ENCODE data around the gene R3HCC1L.
"Not testable (repeated sequence)": the region's sequence is repeated elsewhere in the genome, so short reads cannot be mapped to it uniquely, and the experiment has no call there.

R3HCC1L gene

GRCh38 chr10:98133075-98133752 lies 1.2 kb upstream of the R3HCC1L start:
- not testable (repeated sequence) for DNase-seq

DNA sequence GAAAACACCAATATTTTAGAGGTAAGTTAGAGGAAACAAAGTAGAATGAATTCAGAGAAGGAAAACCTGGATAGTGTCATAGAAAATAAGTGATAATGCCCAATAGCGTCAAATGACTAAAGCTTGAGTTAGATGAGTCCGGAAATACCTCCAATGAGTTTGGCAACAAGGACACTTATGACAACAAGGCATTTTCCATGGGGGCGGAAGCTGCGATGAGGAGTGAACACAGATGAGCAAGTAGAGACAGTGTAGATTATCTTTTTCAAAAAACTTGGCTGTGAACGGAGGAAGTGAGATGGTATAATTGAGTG lies 383 bp upstream of the R3HCC1L start:
- DNase-seq = no peak

DNA sequence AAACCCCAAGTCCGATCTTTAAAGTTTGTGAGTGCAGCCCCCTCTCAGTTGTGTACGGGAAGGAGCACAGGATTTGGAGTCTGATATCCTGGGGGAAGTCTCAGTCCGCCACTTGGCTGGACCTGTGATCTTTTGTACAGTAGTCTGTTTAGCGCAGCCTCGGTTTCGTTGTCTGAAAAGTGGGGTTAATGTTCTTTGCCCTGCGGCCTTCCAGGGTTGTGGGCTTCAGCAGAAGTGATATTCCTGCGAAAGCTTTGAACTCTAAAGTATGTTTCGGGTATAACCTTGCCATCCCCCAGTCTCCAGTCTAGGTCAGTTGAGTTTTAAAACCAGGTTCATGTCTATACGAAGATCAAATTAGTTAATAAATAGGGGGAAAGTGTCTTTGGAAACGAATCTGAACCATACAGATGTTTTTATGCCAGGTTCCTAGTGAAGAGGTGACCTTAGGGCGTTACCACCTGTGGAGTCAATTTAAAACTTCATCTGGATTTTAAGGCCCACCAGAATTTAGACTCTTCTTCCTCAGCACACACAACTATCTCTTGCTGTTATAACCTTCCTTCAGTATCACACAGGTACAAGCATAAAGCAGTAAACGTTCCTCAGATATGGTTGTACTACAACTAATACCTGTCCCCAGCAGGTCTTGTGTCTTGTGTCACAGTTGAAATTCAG lies 904 bp downstream of the R3HCC1L start:
- DNase-seq = no peak

- DNase-seq = not testable (repeated sequence)
These were observed 2.3 kb downstream of the R3HCC1L start for GRCh38 chr10:98136775-98137174.

GRCh38 chr10:98138031-98138430 lies 3.6 kb downstream of the R3HCC1L start:
- DNase-seq = no peak

DNA sequence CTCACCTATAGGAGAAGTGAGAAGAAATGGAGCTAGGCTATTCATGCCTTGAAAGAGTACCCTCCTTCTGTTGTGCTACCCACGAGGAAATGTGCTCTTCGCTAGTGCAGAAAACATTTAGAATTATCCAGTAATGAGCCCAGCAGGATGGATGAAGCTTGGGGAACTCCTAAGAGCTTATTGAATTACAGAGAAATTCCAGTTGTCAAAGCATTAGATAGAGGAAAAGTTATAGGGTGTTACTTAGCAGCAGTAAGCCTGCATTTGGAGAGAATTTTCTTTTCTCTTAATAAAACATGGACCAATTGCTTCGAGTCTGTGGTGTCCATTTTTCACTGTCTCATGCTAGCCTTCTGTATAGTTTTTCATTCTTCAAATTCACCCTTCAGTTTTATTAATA lies 5.0 kb downstream of the R3HCC1L start:
- no peak for DNase-seq

DNA sequence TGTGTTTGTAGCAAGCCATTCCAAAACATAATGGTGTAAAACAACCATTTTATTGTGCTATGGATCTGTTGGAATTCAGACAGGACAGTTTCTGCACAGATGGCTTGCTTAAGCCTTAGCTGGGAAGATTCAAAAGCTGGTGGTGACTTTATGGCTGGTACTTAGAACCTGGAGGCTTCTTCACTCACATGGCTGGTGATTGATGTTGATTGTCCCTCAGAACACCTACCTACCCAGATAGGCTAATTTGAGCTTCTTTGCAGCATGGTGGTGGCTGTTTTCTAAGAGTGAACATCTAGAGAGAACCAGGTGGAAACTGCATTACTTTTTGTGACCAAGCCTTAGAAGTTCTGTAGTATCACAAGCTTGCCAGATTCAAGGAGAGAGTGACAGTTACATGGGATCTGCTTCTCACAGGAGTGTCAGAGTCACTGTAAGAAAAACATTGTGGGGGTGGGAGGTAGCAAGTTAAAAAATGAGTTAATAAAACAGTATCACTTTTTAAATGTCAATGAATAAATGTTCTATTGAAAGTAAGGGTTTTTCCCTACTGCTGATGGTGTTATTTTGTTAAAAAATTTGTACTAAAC lies 7.1 kb downstream of the R3HCC1L start:
- DNase-seq = no peak

DNA sequence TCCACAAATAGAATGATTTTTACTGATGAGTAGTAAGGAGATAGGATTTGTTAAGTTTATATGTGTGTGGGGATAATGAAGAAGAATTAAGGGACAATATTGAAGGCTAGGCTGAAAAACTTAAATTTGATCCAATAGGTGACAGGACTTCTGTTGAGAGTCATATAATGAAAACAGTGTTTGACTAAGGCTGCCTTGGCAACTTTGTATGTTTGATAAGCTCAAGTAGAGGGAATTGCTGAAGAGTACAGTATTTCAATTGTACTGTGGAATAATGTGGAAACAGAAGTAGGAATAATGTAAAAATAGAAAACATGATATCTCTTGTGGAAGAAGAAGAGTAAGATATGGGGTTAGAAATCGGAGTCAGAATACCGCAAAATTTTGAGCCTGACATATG lies 10.5 kb downstream of the R3HCC1L start:
- no peak for DNase-seq

GRCh38 chr10:98149858-98150257 lies 15.4 kb downstream of the R3HCC1L start:
- no peak for DNase-seq

- no peak for DNase-seq
These were observed 16.1 kb downstream of the R3HCC1L start for GRCh38 chr10:98150544-98150943.

DNA sequence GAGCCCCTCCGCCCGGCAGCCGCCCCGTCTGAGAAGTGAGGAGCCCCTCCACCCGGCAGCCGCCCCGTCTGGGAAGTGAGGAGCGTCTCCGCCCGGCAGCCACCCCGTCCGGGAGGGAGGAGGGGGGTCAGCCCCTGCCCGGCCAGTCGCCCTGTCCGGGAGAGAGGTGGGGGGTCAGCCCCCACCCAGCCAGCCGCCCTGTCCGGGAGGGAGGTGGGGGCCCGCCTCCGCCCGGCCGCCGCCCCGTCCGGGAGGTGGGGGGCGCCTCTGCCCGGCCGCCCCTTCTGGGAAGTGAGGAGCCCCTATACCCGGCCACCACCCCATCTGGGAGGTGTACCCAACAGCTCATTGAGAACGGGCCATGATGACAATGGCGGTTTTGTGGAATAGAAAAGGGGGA lies 18.3 kb downstream of the R3HCC1L start:
- not testable (repeated sequence) for DNase-seq

DNA sequence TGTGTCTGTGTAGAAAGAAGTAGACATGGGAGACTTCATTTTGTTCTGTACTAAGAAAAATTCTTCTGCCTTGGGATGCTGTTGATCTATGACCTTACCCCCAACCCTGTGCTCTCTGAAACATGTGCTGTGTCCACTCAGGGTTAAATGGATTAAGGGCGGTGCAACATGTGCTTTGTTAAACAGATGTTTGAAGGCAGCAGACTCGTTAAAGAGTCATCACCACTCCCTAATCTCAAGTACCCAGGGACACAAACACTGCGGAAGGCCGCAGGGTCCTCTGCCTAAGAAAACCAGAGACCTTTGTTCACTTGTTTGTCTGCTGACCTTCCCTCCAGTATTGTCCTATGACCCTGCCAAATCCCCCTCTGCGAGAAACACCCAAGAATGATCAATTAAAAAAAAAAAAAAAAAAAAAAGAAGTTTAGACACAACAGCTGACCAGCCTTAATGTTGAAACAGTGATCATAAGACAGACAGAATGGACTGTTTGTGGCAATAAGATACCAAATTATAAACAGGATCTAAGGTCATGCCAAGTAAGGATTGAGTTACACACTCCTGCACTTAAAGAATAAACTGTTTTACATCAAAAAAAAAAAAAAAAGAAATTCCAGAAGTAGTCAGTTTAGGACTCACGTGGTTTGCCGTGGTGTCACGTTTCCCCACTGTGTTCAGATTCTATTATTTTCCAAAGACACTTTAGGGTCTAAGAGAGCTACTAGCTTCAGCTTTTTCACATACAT lies 18.9 kb downstream of the R3HCC1L start:
- not testable (repeated sequence) for DNase-seq

GRCh38 chr10:98154076-98154475 lies 19.6 kb downstream of the R3HCC1L start:
- no peak for DNase-seq

- DNase-seq = no peak
These were observed 24.1 kb downstream of the R3HCC1L start for GRCh38 chr10:98158576-98158975.

GRCh38 chr10:98163941-98164340 lies 29.5 kb downstream of the R3HCC1L start:
- DNase-seq = no peak

GRCh38 chr10:98167191-98167590 lies 32.7 kb downstream of the R3HCC1L start:
- no peak for DNase-seq

GRCh38 chr10:98168147-98168546 lies 33.7 kb downstream of the R3HCC1L start:
- DNase-seq = no peak

DNA sequence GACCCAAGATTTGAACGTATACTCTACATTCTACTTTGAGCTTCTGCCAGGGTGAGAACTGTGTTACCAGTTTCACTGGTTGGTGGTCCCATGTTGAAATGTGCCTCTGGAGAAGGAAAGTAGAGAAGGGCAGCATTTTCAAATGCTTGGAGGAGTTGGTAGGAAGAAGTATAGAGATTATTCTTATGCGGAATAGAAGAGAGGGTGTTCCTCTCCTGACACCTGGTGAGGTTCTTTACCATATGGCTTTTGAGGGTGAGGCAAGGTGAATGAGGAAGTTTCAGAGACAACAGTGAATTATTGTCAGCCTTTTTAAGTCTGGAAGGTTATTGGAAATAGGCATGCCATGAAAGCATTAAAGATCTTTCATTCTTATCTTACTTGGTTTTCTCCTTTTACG lies 34.3 kb downstream of the R3HCC1L start:
- no peak for DNase-seq

- no peak for DNase-seq
These were observed 34.9 kb downstream of the R3HCC1L start for GRCh38 chr10:98169379-98169778.

- no peak for DNase-seq
These were observed 36.0 kb downstream of the R3HCC1L start for GRCh38 chr10:98170249-98171117.

DNA sequence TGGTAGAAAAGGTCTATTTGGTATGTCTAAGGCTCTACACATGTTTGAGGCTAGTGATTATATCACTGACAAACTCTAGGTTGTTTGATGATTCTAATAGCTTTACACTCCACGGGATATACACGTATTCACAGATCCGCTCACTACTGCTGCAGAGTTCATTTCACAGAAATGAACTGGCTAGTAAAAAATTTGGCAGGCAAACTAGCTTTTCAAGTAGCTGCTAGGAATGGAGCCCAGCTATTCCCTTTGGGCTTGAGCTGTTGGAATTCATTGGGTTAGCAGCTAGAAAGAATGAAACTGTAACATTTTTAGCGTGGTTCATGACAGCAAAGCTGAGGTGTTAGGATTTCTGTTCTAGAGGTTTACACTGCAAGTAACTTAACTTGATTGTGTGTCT lies 37.6 kb downstream of the R3HCC1L start:
- no peak for DNase-seq

- no peak for DNase-seq
These were observed 38.0 kb downstream of the R3HCC1L start for GRCh38 chr10:98172495-98172894.

DNA sequence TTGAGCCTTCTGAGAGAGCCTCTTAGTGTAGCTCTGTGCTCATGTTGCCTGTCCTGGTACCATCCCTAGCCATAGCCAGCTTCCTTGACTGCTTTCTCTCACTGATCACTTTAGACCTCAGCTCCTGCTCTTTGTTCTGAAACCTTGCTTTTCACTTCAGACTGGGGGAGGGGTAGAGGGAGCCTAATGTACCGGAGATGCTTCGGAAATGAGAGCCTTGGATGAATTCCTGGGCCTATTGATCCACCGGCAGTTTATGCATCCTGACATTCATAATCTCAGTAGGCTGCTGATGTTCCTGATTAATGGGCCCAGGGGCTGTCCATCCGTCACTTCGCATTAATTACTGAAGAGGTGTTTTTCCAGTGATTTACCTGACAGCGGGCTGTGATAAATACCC lies 38.8 kb downstream of the R3HCC1L start:
- DNase-seq = no peak
